ENCODE data around the gene MAST2.

GRCh38 chr1:46081619-46082018 is 278.2 kb downstream of the MAST2 start:
- TF ChIP-seq HIC2 (CRISPR knock-in tag; IDR thresholded peaks at IDR 0.05; ENCODE audit: low read depth) (no peak), MAFF (IDR thresholded peaks at IDR 0.05; ENCODE audit: low read depth, low read length) (no peak), AKAP8 (CRISPR knock-in tag; IDR thresholded peaks at IDR 0.05) (no peak), ATF2 (CRISPR knock-in tag; IDR thresholded peaks at IDR 0.05) (no peak), CTCF (CRISPR knock-in tag; IDR thresholded peaks at IDR 0.05) (no peak), ZNF407 (CRISPR knock-in tag; IDR thresholded peaks at IDR 0.05; ENCODE audit: not compliant biosample characterization) (no peak), ZNF543 (CRISPR knock-in tag; IDR thresholded peaks at IDR 0.05) (no peak)

Data from HepG2 (cell line).